SK-N-SH (cell line): ENCODE measurements around the gene MYLK. TPM values are rescaled to one million over a fixed set of nuclear protein-coding genes. Genes with fewer than 3 reads are reported as not detected.

Source experiments
- CTCF ChIA-PET: fragments of 300-600, 350-600 bp; formaldehyde crosslinking; extraction: SDS; loops from one replicate; lab custom pipeline; 2021; lab: Yijun Ruan, JAX
- POLR2A ChIA-PET: fragments of 350-600 bp; sonication (Branson Sonifier 250); formaldehyde crosslinking; extraction: SDS; loops from one replicate; lab custom pipeline; 2020; ENCODE audit warnings: antibody characterized with exemption, inconsistent platforms; lab: Yijun Ruan, JAX
- DNase-seq: peaks from one replicate; pipeline ENCODE4 v3.0.0; 2012
- H2AFZ ChIP-seq: fragments of 200-600 bp; sonication (generic); 2 replicates; pipeline ENCODE4 v1.8.1; 2016; ENCODE audit warnings: antibody characterized with exemption, mild to moderate bottlenecking, low read depth
- H3F3A ChIP-seq: fragments of 200-600 bp; sonication (generic); replicated peaks from 2 replicates; pipeline ENCODE3; 2016; ENCODE audit warnings: antibody characterized with exemption, mild to moderate bottlenecking; ENCODE audit not compliant: insufficient read depth
- H3K27ac ChIP-seq, 2 experiments: fragments of 200-500 bp in 1 of 2; fragments of 200-600 bp in 1 of 2; sonication (Bioruptor generic) in 1 of 2; sonication (generic), shearing (Covaris generic) in 1 of 2; 2 replicates each; pipeline versions ENCODE4 v1.5.1 to v1.6.1; 2014 to 2016; ENCODE audit warnings: low read depth in 2 of 2, inconsistent platforms in 1 of 2, low read length in 1 of 2, mild to moderate bottlenecking in 1 of 2, mixed read lengths in 1 of 2
- H3K27me3 ChIP-seq: fragments of 200-600 bp; sonication (generic), shearing (Covaris generic); 2 replicates; pipeline ENCODE4 v1.6.1; 2016; ENCODE audit warnings: mixed run types; ENCODE audit not compliant: insufficient read depth
- H3K36me3 ChIP-seq, 2 experiments: fragments of 200-500 bp in 1 of 2; fragments of 200-600 bp in 1 of 2; sonication (Bioruptor generic) in 1 of 2; sonication (generic) in 1 of 2; replicated peaks in 1 of 2; 2 replicates each; pipeline versions ENCODE3 to v1.5.1; 2014 to 2016; ENCODE audit warnings: low read length in 1 of 2, mild to moderate bottlenecking in 1 of 2; ENCODE audit not compliant: insufficient read depth in 2 of 2, control insufficient read depth in 1 of 2
- H3K4me1 ChIP-seq, 2 experiments: fragments of 200-500 bp in 1 of 2; fragments of 200-600 bp in 1 of 2; sonication (Bioruptor generic) in 1 of 2; sonication (generic), shearing (Covaris generic) in 1 of 2; 2 replicates each; pipeline versions ENCODE4 v1.5.1 to v1.6.1; 2014 to 2016; ENCODE audit warnings: low read depth in 1 of 2, low read length in 1 of 2, mixed run types in 1 of 2; ENCODE audit not compliant: insufficient read depth in 2 of 2, control insufficient read depth in 1 of 2
- H3K4me2 ChIP-seq: fragments of 200-600 bp; sonication (generic), shearing (Covaris generic); 2 replicates; pipeline ENCODE4 v1.6.1; 2017; ENCODE audit warnings: mixed run types
- H3K4me3 ChIP-seq, 2 experiments: fragments of 200-500 bp in 1 of 2; fragments of 200-600 bp in 1 of 2; sonication (Bioruptor generic) in 1 of 2; sonication (generic), shearing (Covaris generic) in 1 of 2; 2 replicates each; pipeline versions ENCODE4 v1.5.1 to v1.8.1; 2014 to 2016; ENCODE audit warnings: low read depth in 2 of 2, inconsistent platforms in 1 of 2, low read length in 1 of 2, mild to moderate bottlenecking in 1 of 2, mixed read lengths in 1 of 2, moderate library complexity in 1 of 2
- H3K79me2 ChIP-seq: fragments of 200-600 bp; sonication (generic); 2 replicates; pipeline ENCODE4 v1.8.1; 2017; ENCODE audit warnings: mild to moderate bottlenecking; ENCODE audit not compliant: insufficient read depth
- H3K9ac ChIP-seq: fragments of 200-600 bp; sonication (generic); 2 replicates; pipeline ENCODE4 v1.6.1; 2017; ENCODE audit warnings: mixed run types
- H3K9me2 ChIP-seq: fragments of 200-600 bp; sonication (generic); 2 replicates; pipeline ENCODE4 v1.6.1; 2017; ENCODE audit warnings: mixed run types
- H3K9me3 ChIP-seq: fragments of 200-600 bp; sonication (generic); 2 replicates; pipeline ENCODE4 v1.6.1; 2017; ENCODE audit warnings: mixed run types, mild to moderate bottlenecking, moderate library complexity
- H4K20me1 ChIP-seq: fragments of 200-600 bp; sonication (generic); 2 replicates; pipeline ENCODE4 v1.6.1; 2017; ENCODE audit warnings: mild to moderate bottlenecking, mixed run types; ENCODE audit not compliant: insufficient read depth
- ELF1 ChIP-seq: IDR thresholded peaks from 2 replicates; pipeline ENCODE4 v1.4.0; 2012
- EP300 ChIP-seq, 2 experiments: IDR thresholded peaks; 2 replicates each; pipeline versions ENCODE4 v1.4.0 to v1.6.1; 2012; ENCODE audit warnings: borderline replicate concordance in 1 of 2, low read depth in 1 of 2, low read length in 1 of 2
- EZH2phosphoT487 ChIP-seq: fragments of 200-600 bp; sonication (generic); IDR thresholded peaks from 2 replicates; pipeline ENCODE4 v1.6.1; 2017; ENCODE audit warnings: low read depth, mixed run types, mild to moderate bottlenecking, antibody characterized with exemption, moderate library complexity, borderline replicate concordance
- GABPA ChIP-seq: IDR thresholded peaks from 2 replicates; pipeline ENCODE4 v1.4.0; 2012; ENCODE audit warnings: low read depth, mild to moderate bottlenecking
- IRF3 ChIP-seq: fragments of 150-350 bp; IDR thresholded peaks from 2 replicates; pipeline ENCODE4 v1.6.1; 2016; ENCODE audit warnings: mild to moderate bottlenecking, low read depth, low read length
- MAX ChIP-seq: IDR thresholded peaks from 2 replicates; pipeline ENCODE4 v1.4.0; 2012; ENCODE audit warnings: low read depth
- NRF1 ChIP-seq: IDR thresholded peaks from 2 replicates; pipeline ENCODE4 v1.6.1; 2012; ENCODE audit warnings: low read depth, mild to moderate bottlenecking, low read length
- RCOR1 ChIP-seq: fragments of 150-350 bp; IDR thresholded peaks from 2 replicates; pipeline ENCODE4 v1.6.1; 2017; ENCODE audit warnings: antibody characterized with exemption, low read length
- REST ChIP-seq: IDR thresholded peaks from 2 replicates; pipeline ENCODE4 v1.6.1; 2012; ENCODE audit warnings: mild to moderate bottlenecking, low read depth, low read length, moderate library complexity
- RFX5 ChIP-seq: IDR thresholded peaks from 2 replicates; pipeline ENCODE4 v1.6.1; 2012; ENCODE audit warnings: mild to moderate bottlenecking, improper control_type of control experiment, low read length
- RXRA ChIP-seq: IDR thresholded peaks from 2 replicates; pipeline ENCODE4 v1.4.0; 2012; ENCODE audit warnings: low read depth, mild to moderate bottlenecking, borderline replicate concordance
- TEAD4 ChIP-seq: IDR thresholded peaks from 2 replicates; pipeline ENCODE4 v1.4.0; 2012; ENCODE audit warnings: mild to moderate bottlenecking, borderline replicate concordance; ENCODE audit not compliant: insufficient read depth
- polyA plus RNA-seq, 3 experiments: library from polyadenylated mRNA; depleted of rRNA; stranded (reverse); fragments of >200 nt; gene quantifications; 2 replicates each; pipeline ENCODE4 v1.2.3, GENCODE V29; 2012

Gene MYLK
- polyA plus RNA-seq, 1 of the 3 experiments (the other 2 are of a cell fraction) = 272 TPM

GRCh38 chr3:123611082-123611481 is 273.1 kb downstream of the MYLK start:
- Histone ChIP-seq H3K4me2 (no peak overlapping the region), H3K27ac (no peak overlapping the region)
- CTCF ChIA-PET = interaction anchor here (2.1 kb wide), 1 partner anchor 112 kb away, joined by 5 read pairs; no protein-coding TSS in a partner anchor

More at GRCh38 chr3:123611082-123611481, 273.1 kb downstream of the MYLK start:
- Histone ChIP-seq H3K79me2 (peaks cover 5% of the 10 kb centered on the region; the same call in 1 of the 2 replicates), H3F3A (peaks cover 33% of the 10 kb centered on the region), H2AFZ (no peak overlapping the region), H3K9me2 (no peaks in the 10 kb centered on the region), H3K4me3 (no peak overlapping the region), H3K27me3 (no peaks in the 10 kb centered on the region), H4K20me1 (no peaks in the 10 kb centered on the region), H3K9me3 (no peaks in the 10 kb centered on the region), H3K4me1 (no peaks in the 10 kb centered on the region; a peak in 1 of 4 replicates), H3K36me3 (peaks cover 51 to 62% of the 10 kb centered on the region in 2 experiments), H3K9ac (no peak overlapping the region)
- POLR2A ChIA-PET = no interaction called here
- DNase-seq = no peak
- TF ChIP-seq GABPA (no peak), MAX (no peak), EZH2phosphoT487 (no peak), EP300 (IDR thresholded peaks at IDR 0.05; ENCODE audit: borderline replicate concordance in 1 of 2, low read depth in 1 of 2, low read length in 1 of 2) (no peak), RXRA (no peak), RCOR1 (no peak), TEAD4 (no peak), IRF3 (no peak), ELF1 (no peak), REST (no peak), RFX5 (no peak), NRF1 (no peak)
